GM23248 (cell line): ENCODE results near the gene PKD2.

Experiments
- EZH2 ChIP-seq: fragments of 200-600 bp; sonication (generic); IDR thresholded peaks from 2 replicates; pipeline ENCODE4 v1.6.1; 2018; ENCODE audit warnings: antibody characterized with exemption, mild to moderate bottlenecking; ENCODE audit not compliant: insufficient read depth, poor library complexity, severe bottlenecking
- EZH2phosphoT487 ChIP-seq: fragments of 200-600 bp; sonication (generic); IDR thresholded peaks from 2 replicates; pipeline ENCODE4 v1.6.1; 2018; ENCODE audit warnings: antibody characterized with exemption, moderate library complexity, mild to moderate bottlenecking, low read depth; ENCODE audit not compliant: insufficient read depth

DNA sequence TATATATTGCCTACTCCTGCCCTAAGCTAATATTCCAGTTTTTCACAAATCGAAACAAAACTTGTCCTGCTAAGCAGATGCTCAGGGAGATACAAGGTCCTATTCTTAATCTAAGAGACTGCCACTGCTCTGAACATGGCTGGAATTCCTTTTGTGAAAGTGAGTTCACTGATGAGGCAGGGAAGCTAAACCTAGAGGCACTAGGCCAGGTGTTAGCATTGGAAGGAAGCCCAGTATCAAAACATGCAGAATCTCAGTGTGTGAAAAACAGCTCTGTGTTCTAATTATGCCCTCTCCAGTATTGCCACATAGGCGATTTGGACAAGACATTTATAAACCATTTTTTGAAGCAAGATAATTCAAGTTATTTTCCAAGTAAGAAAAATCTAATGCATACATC, 103.4 kb downstream of the PKD2 start:
- TF ChIP-seq EZH2 (no peak), EZH2phosphoT487 (no peak)
